ENCODE measurements around the gene STRN3. TPM values are rescaled to one million over a fixed set of nuclear protein-coding genes. Genes with fewer than 3 reads are reported as not detected.
A peak's percentile ranks its signal among the peaks of the same experiment; 100 is the strongest.

STRN3 gene
- total RNA-seq, 1 experiment from 2014 or later, result 52.1 TPM

- Histone ChIP-seq H3K23me2 (ENCODE audit: insufficient read length, low read depth, low read length, poor library complexity, severe bottlenecking) (no peaks in the 10 kb centered on the region), H2BK20ac (ENCODE audit: low read depth, low read length, poor library complexity, severe bottlenecking) (no peak overlapping the region), H4K91ac (ENCODE audit: insufficient read length, low read depth, low read length) (no peak overlapping the region), H4K8ac (replicated peaks; ENCODE audit: insufficient read length, low read depth, low read length) (no peak overlapping the region), H3K9me3 (ENCODE audit: control insufficient read depth, low read depth, low read length) (no peaks in the 10 kb centered on the region), H2BK120ac (ENCODE audit: low read depth, low read length, poor library complexity, severe bottlenecking) (no peak overlapping the region), H2AFZ (ENCODE audit: low read length) (no peak overlapping the region), H3K79me2 (ENCODE audit: insufficient read depth, low read length) (no peaks in the 10 kb centered on the region), H3K56ac (ENCODE audit: insufficient read length, low read depth, low read length) (no peak overlapping the region), H3K18ac (ENCODE audit: insufficient read length, low read depth, low read length) (no peak overlapping the region), H2BK5ac (ENCODE audit: insufficient read length, low read length) (no peak overlapping the region), H3K4me2 (ENCODE audit: insufficient read depth, insufficient read length, low read length) (no peak overlapping the region), H2BK15ac (ENCODE audit: low read depth, low read length) (no peak overlapping the region), H3K27ac (ENCODE audit: insufficient read length, low read depth, low read length) (no peak overlapping the region), H3K4me1 (ENCODE audit: insufficient read depth, low read length) (no peaks in the 10 kb centered on the region), H3K79me1 (ENCODE audit: insufficient read depth, low read depth, low read length, poor library complexity, severe bottlenecking) (no peaks in the 10 kb centered on the region), H3K23ac (ENCODE audit: insufficient read length, low read depth, low read length) (no peak overlapping the region), H4K20me1 (ENCODE audit: control insufficient read depth, insufficient read depth, insufficient read length) (no peaks in the 10 kb centered on the region), H3K4ac (ENCODE audit: low read depth, low read length) (no peak overlapping the region), H4K5ac (ENCODE audit: insufficient read length, low read depth, low read length) (no peak overlapping the region), H2BK12ac (ENCODE audit: insufficient read length, low read depth, low read length) (no peak overlapping the region), H3K27me3 (ENCODE audit: insufficient read depth, low read length) (no peaks in the 10 kb centered on the region), H3T11ph (ENCODE audit: low read length) (no peak overlapping the region), H2AK5ac (ENCODE audit: insufficient read length, low read length) (no peak overlapping the region), H3K14ac (ENCODE audit: insufficient read depth, low read length) (no peak overlapping the region), H3K9ac (ENCODE audit: extremely low read depth, insufficient read length, low read length) (no peak overlapping the region)
- no peak for DNase-seq
- no peak for TF ChIP-seq CTCF (conservative IDR thresholded peaks at IDR 0.05)
- peaks cover 2 to 3% of the 10 kb centered on the region in 2 experiments; a peak in 2 of 4 replicates for H3K4me1 Mint-ChIP-seq
- H3K36me3 Mint-ChIP-seq (ENCODE audit: insufficient read depth in 1 of 3, low read depth in 3 of 3), result peaks cover 11 to 36% (median 28%) of the 10 kb centered on the region in 3 experiments; a peak in 6 of 7 replicates
- H3K9me3 Mint-ChIP-seq, result no peaks in the 10 kb centered on the region
- H3K4me3 Mint-ChIP-seq, result no peak overlapping the region
- H3K27me3 Mint-ChIP-seq (ENCODE audit: low read depth), result no peaks in the 10 kb centered on the region
- peak overlapping the region in 1 of 3 experiments; percentile 88; a peak in 2 of 7 replicates for H3K27ac Mint-ChIP-seq
These were observed 129.7 kb downstream of the STRN3 start for GRCh38 chr14:30896435-30896834.

All from H9 (cell line).